Brain pericyte (primary cell): ENCODE measurements around the gene FER.
"Not testable (repeated sequence)": the region's sequence is repeated elsewhere in the genome, so short reads cannot be mapped to it uniquely, and the experiment has no call there.

ENCODE experiments used
- DNase-seq: peaks from one replicate; pipeline ENCODE4 v3.0.0-alpha.2; 2012; ENCODE audit warnings: low read depth, low spot score

The FER gene

GRCh38 chr5:108878756-108879155 lies 131.1 kb downstream of the FER start:
- no peak for DNase-seq

- no peak for DNase-seq
These were observed 133.4 kb downstream of the FER start for GRCh38 chr5:108881133-108881532.

- no peak for DNase-seq
These were observed 137.0 kb downstream of the FER start for GRCh38 chr5:108884736-108885135.

- DNase-seq = no peak
These were observed 150.6 kb downstream of the FER start for GRCh38 chr5:108898257-108898656.

GRCh38 chr5:108898707-108899106 lies 151.0 kb downstream of the FER start:
- DNase-seq = no peak

GRCh38 chr5:108899244-108899643 lies 151.5 kb downstream of the FER start:
- DNase-seq = not testable (repeated sequence)

GRCh38 chr5:108900668-108901067 lies 153.0 kb downstream of the FER start:
- no peak for DNase-seq

GRCh38 chr5:108905805-108906204 lies 158.1 kb downstream of the FER start:
- no peak for DNase-seq

- DNase-seq = no peak
These were observed 162.9 kb downstream of the FER start for GRCh38 chr5:108910627-108911026.

- no peak for DNase-seq
These were observed 163.4 kb downstream of the FER start for GRCh38 chr5:108911055-108911454.

GRCh38 chr5:108917596-108917995 lies 169.9 kb downstream of the FER start:
- DNase-seq = no peak

- DNase-seq = no peak
These were observed 172.1 kb downstream of the FER start for GRCh38 chr5:108919591-108920326.

GRCh38 chr5:108924457-108924961 lies 176.8 kb downstream of the FER start:
- no peak for DNase-seq

GRCh38 chr5:108925073-108925472 lies 177.4 kb downstream of the FER start:
- DNase-seq = no peak

GRCh38 chr5:108930107-108930506 lies 182.4 kb downstream of the FER start:
- no peak for DNase-seq

GRCh38 chr5:108935611-108936010 lies 187.9 kb downstream of the FER start:
- DNase-seq = no peak

GRCh38 chr5:108937221-108937620 lies 189.5 kb downstream of the FER start:
- no peak for DNase-seq

- no peak for DNase-seq
These were observed 192.8 kb downstream of the FER start for GRCh38 chr5:108940506-108940905.

GRCh38 chr5:108941746-108942145 lies 194.0 kb downstream of the FER start:
- no peak for DNase-seq

GRCh38 chr5:108942701-108943100 lies 195.0 kb downstream of the FER start:
- no peak for DNase-seq

- no peak for DNase-seq
These were observed 197.4 kb downstream of the FER start for GRCh38 chr5:108945094-108945493.

GRCh38 chr5:108946008-108946407 lies 198.3 kb downstream of the FER start:
- DNase-seq = no peak

- DNase-seq = no peak
These were observed 199.5 kb downstream of the FER start for GRCh38 chr5:108947164-108947563.

- DNase-seq = no peak
These were observed 202.6 kb downstream of the FER start for GRCh38 chr5:108950276-108950675.
